Stromal cell of bone marrow (primary cell): ENCODE data around the gene GLI2.
A peak's percentile ranks its signal among the peaks of the same experiment; 100 is the strongest.

Experiments
- DNase-seq: peaks from one replicate; pipeline ENCODE4 v3.0.0-alpha.2; 2012; ENCODE audit warnings: low read depth

GLI2 gene

DNA sequence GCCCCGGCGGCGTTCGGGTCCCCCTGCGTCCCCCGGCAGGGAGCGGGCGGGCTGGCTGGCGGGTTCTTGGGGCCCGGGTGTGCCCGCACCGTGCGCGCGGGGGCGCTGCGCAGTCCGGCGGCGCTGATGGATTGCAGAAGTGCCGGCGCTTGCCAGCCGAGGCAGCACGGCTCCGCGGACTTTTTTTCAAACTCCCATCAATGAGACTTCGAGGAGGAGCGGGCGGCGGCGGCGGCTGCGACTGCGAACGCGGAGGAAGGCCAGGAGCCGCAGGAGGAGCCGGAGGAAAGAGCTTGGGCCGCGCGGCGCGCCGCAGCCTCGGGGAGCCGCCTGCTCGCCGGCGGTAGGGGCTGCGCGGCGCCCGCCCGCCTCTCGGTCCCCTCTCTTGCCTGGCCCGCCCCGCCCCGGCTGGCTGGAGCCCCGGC is at the start of gene GLI2:
Gene GLI2 (plus strand): TSS at position 123 of the 425 bp plus-strand sequence. CDS start 61,453 bp downstream, outside the sequence.
- peak; percentile 76 for DNase-seq

- DNase-seq = no peak
Observed at GRCh38 chr2:120685974-120686297, 49.7 kb upstream of the GLI2 start.

GRCh38 chr2:120686511-120687168 is 49.0 kb upstream of the GLI2 start:
- no peak for DNase-seq

DNA sequence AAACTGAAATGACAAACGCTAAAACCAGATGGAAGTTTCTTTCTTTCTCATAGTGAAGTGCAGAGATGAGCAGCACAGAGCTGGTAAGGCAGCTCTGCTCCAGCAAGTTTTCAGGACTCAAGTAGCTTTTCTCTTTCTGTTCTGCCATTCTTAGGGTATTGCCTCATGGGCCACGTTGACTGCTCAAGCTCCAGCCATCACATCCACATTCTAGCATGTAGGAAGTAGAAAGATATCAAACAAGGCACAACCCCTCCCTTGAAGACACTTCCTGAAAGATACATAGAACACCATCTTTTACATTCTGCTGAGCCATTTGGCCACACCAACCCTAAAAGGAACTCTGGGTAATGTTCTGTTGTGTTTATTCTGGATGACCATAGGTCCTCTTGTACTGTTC is 48.5 kb upstream of the GLI2 start:
- DNase-seq = no peak

DNA sequence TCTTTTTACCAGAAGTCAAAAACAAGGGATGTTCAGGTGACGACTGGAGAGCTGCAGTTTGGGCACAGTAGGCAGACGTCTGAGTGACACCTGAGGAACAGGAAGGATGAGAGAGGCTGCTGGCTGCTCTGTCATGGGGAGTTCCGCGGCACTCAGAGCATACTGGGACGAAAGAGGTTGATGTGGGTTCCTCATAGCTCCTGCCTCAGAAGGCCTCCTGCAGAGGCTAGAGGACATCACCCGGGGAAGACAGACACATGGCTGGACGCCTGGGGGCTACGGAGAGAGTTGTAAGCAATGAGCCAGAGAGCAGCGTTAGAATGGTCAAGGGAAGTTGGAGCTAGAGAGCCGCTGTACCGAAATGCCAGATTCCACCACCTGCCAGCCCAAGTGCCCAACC is 45.1 kb upstream of the GLI2 start:
- no peak for DNase-seq

- DNase-seq = no peak
Observed at GRCh38 chr2:120691410-120691809, 44.3 kb upstream of the GLI2 start.

DNA sequence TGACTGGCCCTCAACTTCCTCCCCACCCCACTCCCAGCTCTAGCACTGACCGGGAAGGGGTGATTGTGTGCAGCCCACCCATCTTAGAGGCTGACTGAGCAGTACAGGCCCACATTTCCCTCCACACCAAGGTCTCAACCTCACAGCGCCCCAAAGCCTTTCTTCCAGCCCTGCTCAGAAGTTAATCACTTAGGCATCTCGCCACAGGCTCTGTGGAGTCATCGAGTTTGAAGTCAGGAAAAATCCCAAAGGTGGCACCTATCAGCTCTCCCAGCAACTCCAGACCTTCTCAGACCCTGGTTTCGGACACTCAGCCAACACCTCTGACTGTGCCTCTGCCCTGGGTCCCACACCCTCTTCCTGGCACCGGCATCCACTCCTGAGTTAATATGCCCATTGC is 43.0 kb upstream of the GLI2 start:
- DNase-seq = no peak

- DNase-seq = no peak
Observed at GRCh38 chr2:120693121-120693520, 42.5 kb upstream of the GLI2 start.

GRCh38 chr2:120694034-120694433 is 41.6 kb upstream of the GLI2 start:
- no peak for DNase-seq

GRCh38 chr2:120697471-120697870 is 38.2 kb upstream of the GLI2 start:
- no peak for DNase-seq

GRCh38 chr2:120699292-120699691 is 36.4 kb upstream of the GLI2 start:
- no peak for DNase-seq

- DNase-seq = no peak
Observed at GRCh38 chr2:120700659-120701058, 35.0 kb upstream of the GLI2 start.

GRCh38 chr2:120701096-120701495 is 34.6 kb upstream of the GLI2 start:
- DNase-seq = no peak

- DNase-seq = no peak
Observed at GRCh38 chr2:120701499-120701898, 34.2 kb upstream of the GLI2 start.

- DNase-seq = no peak
Observed at GRCh38 chr2:120702061-120702460, 33.6 kb upstream of the GLI2 start.

DNA sequence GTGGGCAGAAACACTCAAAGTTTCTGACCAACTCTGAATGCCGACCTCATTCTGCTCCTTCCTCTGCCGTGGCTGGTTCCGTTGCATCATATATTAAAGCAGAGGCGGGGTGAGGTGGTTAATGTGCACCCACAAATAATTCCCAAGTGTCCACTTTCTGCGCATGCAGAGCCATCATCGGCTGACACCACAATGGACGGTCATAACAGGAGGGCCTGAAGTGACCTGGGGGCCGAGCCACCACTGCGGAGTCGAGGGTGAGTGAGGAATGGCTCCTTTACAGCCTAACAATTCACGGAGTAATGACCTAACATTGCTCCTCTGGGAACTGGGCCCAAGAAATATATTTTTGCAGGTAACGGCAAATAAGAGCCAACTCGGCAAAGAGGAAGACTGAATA is 32.9 kb upstream of the GLI2 start:
- no peak for DNase-seq

DNA sequence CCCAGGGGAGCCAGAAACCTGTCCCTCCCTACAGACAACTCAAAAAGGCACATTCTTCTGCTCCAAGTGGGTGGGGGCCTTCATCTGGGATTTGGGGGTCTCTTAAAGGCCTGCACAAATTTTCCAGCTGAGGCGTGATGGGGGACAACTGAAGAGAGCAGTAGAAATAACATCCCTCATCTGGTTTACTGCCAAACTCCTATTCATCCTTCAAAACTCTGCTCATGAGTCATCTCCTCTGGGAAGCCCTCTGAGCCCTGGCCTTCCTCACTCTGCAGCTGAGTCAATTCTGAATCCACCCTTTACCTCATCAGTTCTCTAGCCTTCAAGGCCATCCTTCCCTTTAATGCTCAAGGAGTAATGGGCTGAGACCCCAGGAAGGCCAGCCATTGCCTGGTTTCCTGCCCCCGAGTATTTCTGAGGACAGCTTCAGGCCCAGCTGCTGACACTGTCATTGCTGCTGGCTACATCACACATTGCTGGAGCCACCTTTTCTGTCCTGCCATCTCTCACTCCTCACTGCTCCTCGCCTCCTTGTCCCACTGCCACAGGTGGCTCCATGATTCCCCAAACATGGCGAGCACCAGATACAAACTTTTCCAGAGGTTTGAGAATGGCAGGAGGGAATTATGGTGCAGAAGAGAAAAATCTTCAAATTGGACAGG is 32.2 kb upstream of the GLI2 start:
- DNase-seq = peak; percentile 77

- DNase-seq = no peak
Observed at GRCh38 chr2:120704696-120705095, 31.0 kb upstream of the GLI2 start.

DNA sequence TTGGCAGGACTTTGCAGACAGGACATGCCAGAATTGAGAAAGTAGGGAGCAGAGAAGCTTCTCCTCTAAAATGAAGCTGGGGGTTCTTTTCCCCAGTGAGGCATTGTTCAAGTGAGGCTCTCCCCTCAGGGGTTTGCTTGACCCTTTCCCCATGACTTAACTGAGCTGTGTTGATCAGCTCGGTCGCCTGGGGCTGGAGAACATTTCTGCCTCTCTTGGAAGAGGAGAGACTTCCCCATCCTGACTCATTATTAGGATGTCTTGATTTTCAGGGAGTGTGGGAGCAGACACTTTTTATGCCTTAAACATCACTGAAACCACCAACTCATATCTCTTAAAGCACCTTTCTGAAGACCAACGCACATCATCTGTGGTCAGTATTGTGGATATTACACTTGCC is 27.9 kb upstream of the GLI2 start:
- no peak for DNase-seq

GRCh38 chr2:120708944-120709607 is 26.6 kb upstream of the GLI2 start:
- DNase-seq = no peak

DNA sequence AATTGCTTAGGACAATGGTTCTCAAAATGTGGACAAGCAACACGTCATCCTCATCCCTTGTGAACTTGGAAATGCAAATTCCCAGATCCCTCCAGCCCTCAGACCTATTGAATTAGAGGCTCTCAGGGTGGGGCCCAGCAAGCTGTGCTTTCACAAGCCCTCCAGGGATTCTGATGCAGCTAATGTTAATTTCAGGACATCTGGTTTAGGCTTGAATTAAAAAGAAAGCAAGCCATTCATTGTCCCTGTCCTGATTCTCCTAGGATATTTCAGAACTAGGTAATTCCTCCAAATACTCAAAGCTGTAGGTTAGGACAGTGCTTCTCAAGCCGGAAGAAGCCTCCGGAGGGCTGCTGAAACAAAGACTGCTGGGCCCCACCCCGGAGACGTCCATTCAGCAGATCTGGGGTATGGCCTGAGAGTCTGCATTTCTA is 26.0 kb upstream of the GLI2 start:
- peak; percentile 46 for DNase-seq

- DNase-seq = no peak
Observed at GRCh38 chr2:120710256-120710655, 25.4 kb upstream of the GLI2 start.

- no peak for DNase-seq
Observed at GRCh38 chr2:120711694-120712093, 24.0 kb upstream of the GLI2 start.
